Measurements from ENCODE around the gene ANO9.

ANO9 gene

DNA sequence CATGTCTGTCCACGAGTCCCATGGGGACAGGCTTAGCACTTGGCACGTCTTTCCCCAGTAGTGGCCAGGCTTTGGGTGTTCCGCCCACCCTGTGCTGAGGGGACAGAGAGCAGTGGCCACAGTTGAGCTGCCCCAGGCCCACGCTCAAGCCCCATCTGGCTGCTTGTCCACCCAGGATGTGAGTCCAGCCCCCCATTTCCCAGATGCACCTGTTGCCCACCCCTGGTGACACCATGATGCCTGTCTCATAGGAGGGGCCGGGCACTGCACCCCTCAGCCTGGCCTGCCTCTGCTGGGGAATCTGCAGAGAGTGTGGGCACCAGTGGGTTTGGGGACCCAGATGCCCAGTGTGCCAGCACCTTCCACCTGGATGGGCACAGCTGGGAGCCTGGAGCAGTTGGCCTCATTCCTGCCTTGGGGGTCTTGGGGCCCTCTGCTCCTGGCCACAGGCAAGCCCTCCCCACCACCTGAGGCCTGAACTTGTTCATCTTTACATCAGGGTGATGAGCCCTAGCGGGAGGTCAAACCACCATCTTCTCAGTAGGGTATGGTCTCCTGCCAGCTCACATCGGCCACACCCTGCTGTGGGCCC, 32.7 kb downstream of the ANO9 start:
- no peak for DNase-seq (ENCODE audit: low read depth)
- TF ChIP-seq, protein P1, sequence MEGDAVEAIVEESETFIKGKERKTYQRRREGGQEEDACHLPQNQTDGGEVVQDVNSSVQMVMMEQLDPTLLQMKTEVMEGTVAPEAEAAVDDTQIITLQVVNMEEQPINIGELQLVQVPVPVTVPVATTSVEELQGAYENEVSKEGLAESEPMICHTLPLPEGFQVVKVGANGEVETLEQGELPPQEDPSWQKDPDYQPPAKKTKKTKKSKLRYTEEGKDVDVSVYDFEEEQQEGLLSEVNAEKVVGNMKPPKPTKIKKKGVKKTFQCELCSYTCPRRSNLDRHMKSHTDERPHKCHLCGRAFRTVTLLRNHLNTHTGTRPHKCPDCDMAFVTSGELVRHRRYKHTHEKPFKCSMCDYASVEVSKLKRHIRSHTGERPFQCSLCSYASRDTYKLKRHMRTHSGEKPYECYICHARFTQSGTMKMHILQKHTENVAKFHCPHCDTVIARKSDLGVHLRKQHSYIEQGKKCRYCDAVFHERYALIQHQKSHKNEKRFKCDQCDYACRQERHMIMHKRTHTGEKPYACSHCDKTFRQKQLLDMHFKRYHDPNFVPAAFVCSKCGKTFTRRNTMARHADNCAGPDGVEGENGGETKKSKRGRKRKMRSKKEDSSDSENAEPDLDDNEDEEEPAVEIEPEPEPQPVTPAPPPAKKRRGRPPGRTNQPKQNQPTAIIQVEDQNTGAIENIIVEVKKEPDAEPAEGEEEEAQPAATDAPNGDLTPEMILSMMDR (IDR thresholded peaks at IDR 0.05; ENCODE audit: control insufficient read depth, extremely low read depth, insufficient read depth), result no peak
- H3K4me3 ChIP-seq (ENCODE audit: low read depth, low read length), result no peak overlapping the region

DNA sequence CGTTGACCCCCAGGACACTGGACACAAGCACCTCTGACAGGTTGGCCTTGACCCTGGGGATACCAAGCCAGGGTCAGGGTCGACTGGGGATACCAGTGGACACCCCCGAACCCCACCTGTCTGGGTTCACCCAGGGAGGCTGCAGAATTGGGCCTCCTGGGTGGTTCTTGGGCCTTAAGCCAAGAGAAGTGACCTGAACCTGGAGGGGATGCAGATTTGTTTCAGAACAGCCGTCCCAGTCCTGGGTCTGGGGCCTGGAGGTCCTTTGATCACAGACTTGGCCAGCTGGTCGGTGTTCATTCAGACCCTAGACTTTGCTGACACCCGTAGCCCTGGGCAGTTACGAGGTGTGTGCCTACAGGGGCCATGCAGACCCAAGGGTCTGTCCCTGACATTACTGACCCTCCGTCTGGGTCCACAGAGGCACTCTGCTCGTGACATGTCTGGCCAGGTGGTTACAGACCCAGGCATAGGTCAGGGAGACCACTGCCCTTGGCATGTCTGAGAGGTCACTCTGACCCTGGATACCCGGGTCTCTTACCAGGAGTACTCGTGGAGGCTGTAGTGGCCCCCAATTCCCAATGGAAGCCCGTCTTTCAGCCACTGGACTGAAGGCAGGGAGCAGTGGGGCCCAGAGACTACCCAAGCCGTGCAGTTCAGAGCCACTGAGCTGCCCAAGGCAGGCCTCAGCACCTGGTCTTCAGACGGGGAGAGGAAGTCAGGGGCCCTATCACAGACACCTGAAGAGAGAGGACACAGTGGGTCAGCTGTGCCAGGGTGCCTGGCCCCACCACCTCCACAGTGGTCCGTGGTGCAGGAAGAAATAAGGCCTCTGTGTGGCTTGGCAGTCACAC, 33.4 kb downstream of the ANO9 start:
- TF ChIP-seq, protein P1 (IDR thresholded peaks at IDR 0.05; ENCODE audit: control insufficient read depth, extremely low read depth, insufficient read depth), result no peak
- no peak for DNase-seq (ENCODE audit: low read depth)
- no peak overlapping the region for H3K4me3 ChIP-seq (ENCODE audit: low read depth, low read length)

DNA sequence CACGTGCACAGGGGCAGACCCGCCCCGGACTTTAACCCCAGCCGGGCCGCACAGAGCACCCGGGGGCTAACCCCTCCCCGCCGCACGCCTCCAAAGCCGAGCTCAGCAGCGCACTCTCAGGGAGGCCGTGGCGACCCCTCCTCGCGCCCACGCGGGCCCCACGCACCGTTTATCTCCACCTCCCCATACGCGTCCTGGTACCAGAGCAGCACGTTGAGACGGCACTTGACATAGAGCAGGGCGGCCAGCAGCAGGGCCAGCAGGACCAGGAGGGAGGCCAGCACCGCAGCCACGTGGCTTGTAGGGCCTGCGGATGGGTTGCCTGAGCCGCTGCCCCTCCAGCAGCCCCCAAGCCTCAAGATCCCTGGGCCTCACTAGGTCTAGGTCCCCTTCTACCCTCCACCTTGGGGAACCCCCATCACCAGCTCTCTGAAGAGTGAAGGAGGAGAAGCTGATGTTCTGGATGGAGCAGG, 34.1 kb downstream of the ANO9 start:
- no peak for DNase-seq (ENCODE audit: low read depth)
- no peak overlapping the region for H3K4me3 ChIP-seq (ENCODE audit: low read depth, low read length)
- TF ChIP-seq, protein P1 (IDR thresholded peaks at IDR 0.05; ENCODE audit: control insufficient read depth, extremely low read depth, insufficient read depth), result no peak

DNA sequence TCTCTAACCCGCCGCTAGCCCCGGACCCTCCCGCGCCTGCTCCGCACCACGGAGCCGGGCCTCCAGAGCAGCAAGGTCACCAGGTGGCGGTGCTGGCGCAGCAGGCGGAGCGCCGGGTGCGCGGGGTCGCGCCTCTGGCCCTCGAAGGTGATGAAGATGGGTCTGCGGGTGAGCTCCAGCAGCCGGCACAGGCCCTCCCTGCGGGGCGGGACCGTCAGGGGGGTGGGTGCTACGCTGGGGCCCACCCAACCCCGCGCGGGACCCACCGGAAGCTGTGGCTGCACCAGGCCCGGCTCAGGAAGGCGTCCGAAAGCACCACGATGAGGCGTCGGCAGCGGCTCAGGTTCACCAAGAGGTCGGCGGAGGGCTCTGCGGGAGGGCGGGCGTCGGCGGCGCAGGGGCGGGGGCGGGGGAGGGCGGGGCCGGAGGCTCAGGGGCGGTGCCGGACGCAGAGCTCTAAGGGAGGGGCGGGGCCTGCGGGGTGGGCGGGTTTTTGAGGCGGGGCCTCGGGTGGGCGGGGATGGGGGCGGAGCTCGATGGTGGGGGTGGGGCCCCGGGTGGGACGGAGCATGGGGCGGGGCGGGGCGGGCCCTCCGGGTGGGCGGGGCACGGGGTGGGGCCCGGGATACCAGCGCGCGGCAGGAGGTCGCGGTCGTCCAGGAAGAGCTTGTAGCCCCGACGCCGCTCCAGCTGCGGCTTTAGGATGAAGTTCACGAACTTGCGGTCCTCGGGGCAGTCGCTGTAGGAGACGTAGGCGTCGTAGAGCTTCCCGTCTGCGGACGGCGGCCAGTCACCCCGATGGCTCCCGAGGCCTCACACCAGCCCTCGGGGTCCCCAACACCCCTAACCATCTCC, 34.8 kb downstream of the ANO9 start:
- TF ChIP-seq, protein P1 (IDR thresholded peaks at IDR 0.05; ENCODE audit: control insufficient read depth, extremely low read depth, insufficient read depth), result no peak
- H3K4me3 ChIP-seq (ENCODE audit: low read depth, low read length), result peak overlapping the region; percentile 44
- no peak for DNase-seq (ENCODE audit: low read depth)

DNA sequence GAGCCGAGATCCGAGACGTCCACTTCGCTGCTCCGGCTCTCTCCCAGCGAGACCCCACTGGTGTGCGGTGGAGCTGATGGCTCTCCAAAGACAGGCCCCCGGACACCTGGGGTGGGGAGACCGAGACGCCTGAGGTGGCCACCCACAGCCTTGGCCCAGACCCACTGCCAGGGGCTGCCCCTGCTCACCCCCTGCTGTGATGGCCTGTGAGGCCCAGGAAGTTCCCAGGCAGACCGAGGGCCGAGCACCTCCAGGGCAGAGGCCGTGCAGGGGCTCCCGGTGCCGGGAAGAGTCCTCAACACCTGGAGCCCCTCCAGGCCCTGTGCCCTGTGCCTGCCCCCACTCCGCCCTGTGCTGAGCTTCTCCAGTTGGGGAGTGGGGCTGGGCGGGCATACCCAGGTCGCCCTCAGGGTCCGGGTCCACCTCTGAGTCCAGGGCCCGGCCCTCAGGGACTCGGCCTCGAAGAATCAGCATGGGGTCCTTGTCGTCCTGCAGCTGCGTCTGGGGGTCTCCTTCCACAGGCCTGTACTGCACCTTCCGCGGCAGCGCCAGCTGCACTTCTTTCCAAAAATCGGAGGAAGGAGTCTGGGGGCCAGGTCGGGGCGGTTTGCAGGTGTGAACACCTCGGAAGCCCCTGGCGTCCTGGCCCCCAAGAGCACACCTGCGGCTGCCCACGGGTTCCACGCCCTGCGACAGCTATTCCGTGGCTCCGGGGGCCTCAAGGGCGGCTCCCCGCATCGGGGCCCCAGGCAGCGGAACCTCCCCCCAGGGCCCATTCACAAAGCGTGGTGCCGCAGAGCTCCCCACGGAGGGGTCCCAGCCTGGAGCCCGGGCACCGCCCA, 35.6 kb downstream of the ANO9 start:
- H3K4me3 ChIP-seq (ENCODE audit: low read depth, low read length), result peak overlapping the region; percentile 44; the same call in 1 of the 2 replicates
- TF ChIP-seq, protein P1 (IDR thresholded peaks at IDR 0.05; ENCODE audit: control insufficient read depth, extremely low read depth, insufficient read depth), result no peak
- DNase-seq (ENCODE audit: low read depth), result no peak
